Measurements from ENCODE around the gene NDE1.

- no peak for TF ChIP-seq CTCF (conservative IDR thresholded peaks at IDR 0.05 in 1 of 2, IDR thresholded peaks at IDR 0.05 in 1 of 2; ENCODE audit: low read depth in 1 of 2, low read length in 2 of 2)
- no peak for TF ChIP-seq EZH2 (IDR thresholded peaks at IDR 0.05; ENCODE audit: low read length, missing control alignments)
Measured at GRCh38 chr16:15674571-15674970, 24.5 kb downstream of the NDE1 start.

All from fibroblast of lung (primary cell).